ENCODE measurements around the gene CDKAL1.

- TF ChIP-seq CTCF (conservative IDR thresholded peaks at IDR 0.05; ENCODE audit: low read depth, low read length) (no peak), EZH2 (IDR thresholded peaks at IDR 0.05; ENCODE audit: low read length, unreplicated experiment) (no peak)
Observed at GRCh38 chr6:21278375-21278745, 744.1 kb downstream of the CDKAL1 start.
